ENCODE data around the gene USP25.

USP25 gene

GRCh38 chr21:15729674-15730483 is at the start of gene USP25:
TSS of gene USP25 (plus strand) at chr21:15729982. CDS start at chr21:15730394, 412 bp downstream.
- peak within 1 kb of the TSS; percentile 82 to 90 for H3K4me3 ChIP-seq (ENCODE audit: low read depth in 1 of 2, low read length in 2 of 2)
- no peaks in the 10 kb centered on the region for H3K36me3 ChIP-seq (ENCODE audit: control insufficient read depth in 1 of 2, insufficient read depth in 2 of 2, low read length in 2 of 2)
- H3K27ac ChIP-seq (ENCODE audit: low read length), result peak within 1 kb of the TSS; percentile 90
- H3K27me3 ChIP-seq (ENCODE audit: low read depth, low read length), result no peaks in the 10 kb centered on the region
- H3K9me3 ChIP-seq (ENCODE audit: control insufficient read depth in 1 of 2, low read length in 2 of 2), result no peaks in the 10 kb centered on the region
- peaks cover 0 to 19% of the 10 kb centered on the region in 2 donors for H3K4me1 ChIP-seq (ENCODE audit: control insufficient read depth in 1 of 2, insufficient read depth in 2 of 2, low read length in 2 of 2)

GRCh38 chr21:15682186-15682895 is 47.4 kb upstream of the USP25 start:
- Histone ChIP-seq H3K27me3 (ENCODE audit: low read depth, low read length) (no peaks in the 10 kb centered on the region), H3K9me3 (ENCODE audit: control insufficient read depth in 1 of 2, low read length in 2 of 2) (no peaks in the 10 kb centered on the region), H3K4me3 (ENCODE audit: low read depth in 1 of 2, low read length in 2 of 2) (no peak overlapping the region), H3K27ac (ENCODE audit: low read length) (no peak overlapping the region), H3K4me1 (ENCODE audit: control insufficient read depth in 1 of 2, insufficient read depth in 2 of 2, low read length in 2 of 2) (no peaks in the 10 kb centered on the region), H3K36me3 (ENCODE audit: control insufficient read depth in 1 of 2, insufficient read depth in 2 of 2, low read length in 2 of 2) (no peaks in the 10 kb centered on the region)

GRCh38 chr21:15682977-15683376 is 46.8 kb upstream of the USP25 start:
- H3K4me1 ChIP-seq (ENCODE audit: control insufficient read depth in 1 of 2, insufficient read depth in 2 of 2, low read length in 2 of 2), result no peaks in the 10 kb centered on the region
- H3K27me3 ChIP-seq (ENCODE audit: low read depth, low read length), result no peaks in the 10 kb centered on the region
- H3K4me3 ChIP-seq (ENCODE audit: low read depth in 1 of 2, low read length in 2 of 2), result no peak overlapping the region
- H3K36me3 ChIP-seq (ENCODE audit: control insufficient read depth in 1 of 2, insufficient read depth in 2 of 2, low read length in 2 of 2), result no peaks in the 10 kb centered on the region
- no peak overlapping the region for H3K27ac ChIP-seq (ENCODE audit: low read length)
- no peaks in the 10 kb centered on the region for H3K9me3 ChIP-seq (ENCODE audit: control insufficient read depth in 1 of 2, low read length in 2 of 2)

GRCh38 chr21:15686506-15686905 is 43.3 kb upstream of the USP25 start:
- Histone ChIP-seq H3K4me1 (ENCODE audit: control insufficient read depth in 1 of 2, insufficient read depth in 2 of 2, low read length in 2 of 2) (no peaks in the 10 kb centered on the region), H3K4me3 (ENCODE audit: low read depth in 1 of 2, low read length in 2 of 2) (no peak overlapping the region), H3K27ac (ENCODE audit: low read length) (no peak overlapping the region), H3K9me3 (ENCODE audit: control insufficient read depth in 1 of 2, low read length in 2 of 2) (no peaks in the 10 kb centered on the region), H3K27me3 (ENCODE audit: low read depth, low read length) (no peaks in the 10 kb centered on the region), H3K36me3 (ENCODE audit: control insufficient read depth in 1 of 2, insufficient read depth in 2 of 2, low read length in 2 of 2) (no peaks in the 10 kb centered on the region)

GRCh38 chr21:15687208-15687607 is 42.6 kb upstream of the USP25 start:
- Histone ChIP-seq H3K4me3 (ENCODE audit: low read depth in 1 of 2, low read length in 2 of 2) (no peak overlapping the region), H3K36me3 (ENCODE audit: control insufficient read depth in 1 of 2, insufficient read depth in 2 of 2, low read length in 2 of 2) (no peaks in the 10 kb centered on the region), H3K9me3 (ENCODE audit: control insufficient read depth in 1 of 2, low read length in 2 of 2) (no peaks in the 10 kb centered on the region), H3K27ac (ENCODE audit: low read length) (no peak overlapping the region), H3K27me3 (ENCODE audit: low read depth, low read length) (no peaks in the 10 kb centered on the region), H3K4me1 (ENCODE audit: control insufficient read depth in 1 of 2, insufficient read depth in 2 of 2, low read length in 2 of 2) (no peaks in the 10 kb centered on the region)

- no peaks in the 10 kb centered on the region for H3K36me3 ChIP-seq (ENCODE audit: control insufficient read depth in 1 of 2, insufficient read depth in 2 of 2, low read length in 2 of 2)
- H3K4me3 ChIP-seq (ENCODE audit: low read depth in 1 of 2, low read length in 2 of 2), result no peak overlapping the region
- no peak overlapping the region for H3K27ac ChIP-seq (ENCODE audit: low read length)
- H3K9me3 ChIP-seq (ENCODE audit: control insufficient read depth in 1 of 2, low read length in 2 of 2), result no peaks in the 10 kb centered on the region
- no peaks in the 10 kb centered on the region for H3K27me3 ChIP-seq (ENCODE audit: low read depth, low read length)
- H3K4me1 ChIP-seq (ENCODE audit: control insufficient read depth in 1 of 2, insufficient read depth in 2 of 2, low read length in 2 of 2), result no peaks in the 10 kb centered on the region
These were observed 41.8 kb upstream of the USP25 start for GRCh38 chr21:15688016-15688415.

GRCh38 chr21:15688809-15689208 is 41.0 kb upstream of the USP25 start:
- H3K4me3 ChIP-seq (ENCODE audit: low read depth in 1 of 2, low read length in 2 of 2), result no peak overlapping the region

GRCh38 chr21:15692711-15693110 is 37.1 kb upstream of the USP25 start:
- Histone ChIP-seq H3K36me3 (ENCODE audit: control insufficient read depth in 1 of 2, insufficient read depth in 2 of 2, low read length in 2 of 2) (no peaks in the 10 kb centered on the region), H3K27ac (ENCODE audit: low read length) (no peak overlapping the region), H3K4me3 (ENCODE audit: low read depth in 1 of 2, low read length in 2 of 2) (no peak overlapping the region), H3K4me1 (ENCODE audit: control insufficient read depth in 1 of 2, insufficient read depth in 2 of 2, low read length in 2 of 2) (no peaks in the 10 kb centered on the region), H3K27me3 (ENCODE audit: low read depth, low read length) (no peaks in the 10 kb centered on the region), H3K9me3 (ENCODE audit: control insufficient read depth in 1 of 2, low read length in 2 of 2) (no peaks in the 10 kb centered on the region)

More at GRCh38 chr21:15688809-15689208, 41.0 kb upstream of the USP25 start:
- H3K4me1 ChIP-seq (ENCODE audit: control insufficient read depth in 1 of 2, insufficient read depth in 2 of 2, low read length in 2 of 2), result no peaks in the 10 kb centered on the region
- H3K27me3 ChIP-seq (ENCODE audit: low read depth, low read length), result no peaks in the 10 kb centered on the region
- H3K36me3 ChIP-seq (ENCODE audit: control insufficient read depth in 1 of 2, insufficient read depth in 2 of 2, low read length in 2 of 2), result no peaks in the 10 kb centered on the region
- H3K9me3 ChIP-seq (ENCODE audit: control insufficient read depth in 1 of 2, low read length in 2 of 2), result no peaks in the 10 kb centered on the region
- no peak overlapping the region for H3K27ac ChIP-seq (ENCODE audit: low read length)

- Histone ChIP-seq H3K9me3 (ENCODE audit: control insufficient read depth in 1 of 2, low read length in 2 of 2) (no peaks in the 10 kb centered on the region), H3K4me3 (ENCODE audit: low read depth in 1 of 2, low read length in 2 of 2) (no peak overlapping the region), H3K27me3 (ENCODE audit: low read depth, low read length) (no peaks in the 10 kb centered on the region), H3K36me3 (ENCODE audit: control insufficient read depth in 1 of 2, insufficient read depth in 2 of 2, low read length in 2 of 2) (no peaks in the 10 kb centered on the region), H3K27ac (ENCODE audit: low read length) (no peak overlapping the region), H3K4me1 (ENCODE audit: control insufficient read depth in 1 of 2, insufficient read depth in 2 of 2, low read length in 2 of 2) (no peaks in the 10 kb centered on the region)
These were observed 34.5 kb upstream of the USP25 start for GRCh38 chr21:15695241-15695640.

- no peak overlapping the region for H3K27ac ChIP-seq (ENCODE audit: low read length)
- no peaks in the 10 kb centered on the region for H3K4me1 ChIP-seq (ENCODE audit: control insufficient read depth in 1 of 2, insufficient read depth in 2 of 2, low read length in 2 of 2)
- no peaks in the 10 kb centered on the region for H3K27me3 ChIP-seq (ENCODE audit: low read depth, low read length)
- peaks cover 0 to 6% of the 10 kb centered on the region in 2 donors for H3K9me3 ChIP-seq (ENCODE audit: control insufficient read depth in 1 of 2, low read length in 2 of 2)
- H3K36me3 ChIP-seq (ENCODE audit: control insufficient read depth in 1 of 2, insufficient read depth in 2 of 2, low read length in 2 of 2), result no peaks in the 10 kb centered on the region
- H3K4me3 ChIP-seq (ENCODE audit: low read depth in 1 of 2, low read length in 2 of 2), result no peak overlapping the region
These were observed 28.0 kb upstream of the USP25 start for GRCh38 chr21:15701830-15702229.

GRCh38 chr21:15703932-15704331 is 25.9 kb upstream of the USP25 start:
- Histone ChIP-seq H3K9me3 (ENCODE audit: control insufficient read depth in 1 of 2, low read length in 2 of 2) (peaks cover 0 to 6% of the 10 kb centered on the region in 2 donors), H3K4me1 (ENCODE audit: control insufficient read depth in 1 of 2, insufficient read depth in 2 of 2, low read length in 2 of 2) (no peaks in the 10 kb centered on the region), H3K36me3 (ENCODE audit: control insufficient read depth in 1 of 2, insufficient read depth in 2 of 2, low read length in 2 of 2) (no peaks in the 10 kb centered on the region), H3K27me3 (ENCODE audit: low read depth, low read length) (no peaks in the 10 kb centered on the region), H3K27ac (ENCODE audit: low read length) (no peak overlapping the region), H3K4me3 (ENCODE audit: low read depth in 1 of 2, low read length in 2 of 2) (no peak overlapping the region)

All from muscle layer of duodenum (tissue), 2 donors.